ENCODE measurements around the gene KTN1.

DNA sequence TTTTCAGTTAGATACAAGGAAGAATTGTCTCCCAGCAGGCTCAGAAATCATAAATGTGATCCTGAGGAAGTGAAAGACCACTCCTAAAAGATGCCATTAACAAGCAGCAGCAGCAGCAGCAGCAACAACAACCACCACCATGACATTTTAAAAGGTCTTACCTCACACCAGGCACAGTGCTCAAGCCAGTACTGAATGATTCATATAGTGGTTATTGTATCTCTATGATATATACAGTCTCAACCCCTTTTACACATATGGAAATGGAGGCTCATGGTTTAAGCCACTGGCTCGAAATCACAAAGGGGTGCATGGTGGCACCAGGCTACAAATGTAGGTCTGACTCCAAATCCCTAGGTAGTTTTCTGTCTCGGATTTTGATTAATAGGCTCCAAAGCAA lies 126.9 kb downstream of the KTN1 start:
- TF ChIP-seq, protein P1, sequence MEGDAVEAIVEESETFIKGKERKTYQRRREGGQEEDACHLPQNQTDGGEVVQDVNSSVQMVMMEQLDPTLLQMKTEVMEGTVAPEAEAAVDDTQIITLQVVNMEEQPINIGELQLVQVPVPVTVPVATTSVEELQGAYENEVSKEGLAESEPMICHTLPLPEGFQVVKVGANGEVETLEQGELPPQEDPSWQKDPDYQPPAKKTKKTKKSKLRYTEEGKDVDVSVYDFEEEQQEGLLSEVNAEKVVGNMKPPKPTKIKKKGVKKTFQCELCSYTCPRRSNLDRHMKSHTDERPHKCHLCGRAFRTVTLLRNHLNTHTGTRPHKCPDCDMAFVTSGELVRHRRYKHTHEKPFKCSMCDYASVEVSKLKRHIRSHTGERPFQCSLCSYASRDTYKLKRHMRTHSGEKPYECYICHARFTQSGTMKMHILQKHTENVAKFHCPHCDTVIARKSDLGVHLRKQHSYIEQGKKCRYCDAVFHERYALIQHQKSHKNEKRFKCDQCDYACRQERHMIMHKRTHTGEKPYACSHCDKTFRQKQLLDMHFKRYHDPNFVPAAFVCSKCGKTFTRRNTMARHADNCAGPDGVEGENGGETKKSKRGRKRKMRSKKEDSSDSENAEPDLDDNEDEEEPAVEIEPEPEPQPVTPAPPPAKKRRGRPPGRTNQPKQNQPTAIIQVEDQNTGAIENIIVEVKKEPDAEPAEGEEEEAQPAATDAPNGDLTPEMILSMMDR (IDR thresholded peaks at IDR 0.05), result no peak
- TF ChIP-seq EZH2phosphoT487 (IDR thresholded peaks at IDR 0.05), result no peak

Measured in neural progenitor cell (in vitro differentiated cells).